ENCODE results near the gene FBXW8. TPM values are rescaled to one million over a fixed set of nuclear protein-coding genes. Genes with fewer than 3 reads are reported as not detected.

Gene FBXW8
- total and polyA plus RNA-seq, 2 donors (not counting 3 experiments of a cell fraction or from before 2014, with no cell fraction given) = 15.4 TPM

GRCh38 chr12:116918464-116918863 is 7.7 kb downstream of the FBXW8 start:
- intact Hi-C loops (cut with micrococcal nuclease) (loop anchor here (10.0 kb wide), 1 partner anchor 236 kb away; no protein-coding TSS in a partner anchor), dilution Hi-C loops (cut with MboI; ENCODE audit: extremely low pct_ligation_motif_present, low sequenced_read_pairs) (no loop called here)
- Histone ChIP-seq H3K27ac (ENCODE audit: insufficient read depth, low read depth, low read length) (no peak overlapping the region), H4K20me1 (replicated peaks; ENCODE audit: control insufficient read depth, extremely low read depth, insufficient read depth, low read length) (no peaks in the 10 kb centered on the region), H3K4me2 (ENCODE audit: insufficient read depth, low read length) (no peak overlapping the region), H3K79me2 (ENCODE audit: control insufficient read depth, insufficient read depth, low read length) (peaks cover 34% of the 10 kb centered on the region), H3K4me1 (ENCODE audit: control insufficient read depth, extremely low read depth, insufficient read depth, low read length) (peaks cover 7% of the 10 kb centered on the region), H3K9me1 (replicated peaks; ENCODE audit: control insufficient read depth, extremely low read depth, insufficient read depth, low read length) (no peaks in the 10 kb centered on the region), H3K4me3 (replicated peaks in 1 of 3; ENCODE audit: insufficient read depth in 1 of 3, low read depth in 1 of 3, low read length in 3 of 3) (no peak overlapping the region), H3K9ac (replicated peaks; ENCODE audit: extremely low read depth, insufficient read depth, low read length) (no peak overlapping the region), H3K9me3 (replicated peaks; ENCODE audit: control insufficient read depth, insufficient read depth, low read length) (no peaks in the 10 kb centered on the region), H2AFZ (ENCODE audit: low read depth, low read length) (no peak overlapping the region), H3K27me3 (ENCODE audit: control insufficient read depth in 2 of 2, insufficient read depth in 2 of 2, low read length in 2 of 2) (no peaks in the 10 kb centered on the region), H3K36me3 (ENCODE audit: control insufficient read depth in 2 of 2, extremely low read depth in 1 of 2, insufficient read depth in 2 of 2, low read length in 2 of 2) (no peaks in the 10 kb centered on the region)
- FAIRE-seq = no peak
- ChIA-PET POLR2A (no interaction called here), CTCF (no interaction called here)
- TF ChIP-seq POLR2AphosphoS5 (IDR thresholded peaks at IDR 0.05; ENCODE audit: insufficient read depth, low read depth, low read length) (no peak), JUN (IDR thresholded peaks at IDR 0.05; ENCODE audit: borderline replicate concordance, insufficient read depth, insufficient read length, low read depth) (no peak), GATA2 (IDR thresholded peaks at IDR 0.05; ENCODE audit: insufficient read depth, insufficient read length, low read depth, low read length) (no peak)
- no TSS peak for BruUV-seq (replicated peaks)
- no peak for DNase-seq (ENCODE audit: low read depth, low spot score)

- H3K4me1 ChIP-seq (ENCODE audit: control insufficient read depth, extremely low read depth, insufficient read depth, low read length) = peaks cover 7% of the 10 kb centered on the region
- no peak for TF ChIP-seq MAX (IDR thresholded peaks at IDR 0.05; ENCODE audit: insufficient read depth, insufficient read length)
- no peak overlapping the region for H3K4me2 ChIP-seq (ENCODE audit: insufficient read depth, low read length)
- DNase-seq (ENCODE audit: low read depth, low spot score) (no peak), FAIRE-seq (no peak)
- no peak overlapping the region for H3K4me3 ChIP-seq (replicated peaks in 1 of 3; ENCODE audit: insufficient read depth in 1 of 3, low read depth in 1 of 3, low read length in 3 of 3)
- ChIA-PET CTCF (interaction anchor here (1.4 kb wide), 1 partner anchor 13 kb away, joined by 3 read pairs; no protein-coding TSS in a partner anchor), POLR2A (no interaction called here)
- no peak overlapping the region for H3K9ac ChIP-seq (replicated peaks; ENCODE audit: extremely low read depth, insufficient read depth, low read length)
- intact Hi-C loops (cut with micrococcal nuclease) (loop anchor here (10.0 kb wide), 1 partner anchor 236 kb away; no protein-coding TSS in a partner anchor), dilution Hi-C loops (cut with MboI; ENCODE audit: extremely low pct_ligation_motif_present, low sequenced_read_pairs) (no loop called here)
- H3K27me3 ChIP-seq (ENCODE audit: control insufficient read depth in 2 of 2, insufficient read depth in 2 of 2, low read length in 2 of 2) = no peaks in the 10 kb centered on the region
- no peaks in the 10 kb centered on the region for H4K20me1 ChIP-seq (replicated peaks; ENCODE audit: control insufficient read depth, extremely low read depth, insufficient read depth, low read length)
- peaks cover 30% of the 10 kb centered on the region for H3K79me2 ChIP-seq (ENCODE audit: control insufficient read depth, insufficient read depth, low read length)
- H3K36me3 ChIP-seq (ENCODE audit: control insufficient read depth in 2 of 2, extremely low read depth in 1 of 2, insufficient read depth in 2 of 2, low read length in 2 of 2) = no peaks in the 10 kb centered on the region
- H2AFZ ChIP-seq (ENCODE audit: low read depth, low read length) = no peak overlapping the region
- no TSS peak for BruUV-seq (replicated peaks)
- no peaks in the 10 kb centered on the region for H3K9me1 ChIP-seq (replicated peaks; ENCODE audit: control insufficient read depth, extremely low read depth, insufficient read depth, low read length)
- no peaks in the 10 kb centered on the region for H3K9me3 ChIP-seq (replicated peaks; ENCODE audit: control insufficient read depth, insufficient read depth, low read length)
- H3K27ac ChIP-seq (ENCODE audit: insufficient read depth, low read depth, low read length) = no peak overlapping the region
These were observed 8.5 kb downstream of the FBXW8 start for GRCh38 chr12:116919247-116919661.

All from endothelial cell of umbilical vein (primary cell).